ENCODE data around the gene DGLUCY.
"Not testable (repeated sequence)": the region's sequence is repeated elsewhere in the genome, so short reads cannot be mapped to it uniquely, and the experiment has no call there.

Gene DGLUCY

DNA sequence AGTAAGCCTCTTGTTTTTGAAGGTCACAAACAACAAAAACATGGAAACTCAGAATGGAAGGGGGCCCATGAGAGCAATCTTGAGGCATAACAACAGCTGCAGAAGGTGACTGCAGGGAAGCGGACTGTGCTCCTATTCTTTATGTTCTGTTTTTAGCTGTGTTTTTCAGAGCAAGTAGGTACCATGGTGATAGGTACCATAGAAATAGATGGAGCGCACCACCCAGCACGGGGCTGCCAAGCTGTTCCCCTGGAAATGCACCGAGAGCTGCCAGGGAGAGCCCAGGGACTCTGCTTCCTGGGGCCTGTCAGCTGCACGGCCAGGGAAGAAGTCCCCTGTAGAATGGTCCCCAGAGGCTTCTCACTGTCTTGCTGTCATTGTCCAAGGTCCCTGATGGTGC, 32.8 kb downstream of the DGLUCY start:
- H3K4me3 ChIP-seq (ENCODE audit: low read depth, low read length) = no peak overlapping the region
- DNase-seq (ENCODE audit: low read depth) = no peak
- no peak for TF ChIP-seq CTCF (conservative IDR thresholded peaks at IDR 0.05; ENCODE audit: low read depth, low read length)

GRCh38 chr14:91149462-91149861, 35.6 kb downstream of the DGLUCY start:
- TF ChIP-seq CTCF (conservative IDR thresholded peaks at IDR 0.05; ENCODE audit: low read depth, low read length) = no peak
- DNase-seq (ENCODE audit: low read depth) = peak; percentile 99
- H3K4me3 ChIP-seq (ENCODE audit: low read depth, low read length) = no peak overlapping the region

DNA sequence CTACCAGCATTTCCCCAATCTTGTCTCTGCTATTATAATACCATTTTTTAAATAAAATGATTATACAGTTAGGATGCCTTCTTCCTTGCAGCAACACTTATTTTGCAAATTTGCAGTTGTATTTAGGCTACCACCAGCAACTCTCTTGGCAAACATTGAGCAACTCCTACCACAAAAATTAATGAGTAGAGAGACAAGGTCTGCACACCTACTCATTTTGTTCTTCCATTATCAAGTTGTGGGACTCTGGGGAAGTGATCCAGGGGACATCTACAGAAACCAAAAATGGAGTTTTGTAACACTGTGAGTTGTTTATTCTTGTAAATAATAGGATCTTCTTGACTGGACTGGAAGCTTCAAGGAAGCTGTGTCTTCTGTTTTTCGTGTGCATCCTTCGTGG, 38.6 kb downstream of the DGLUCY start:
- no peak for TF ChIP-seq CTCF (conservative IDR thresholded peaks at IDR 0.05; ENCODE audit: low read depth, low read length)
- no peak for DNase-seq (ENCODE audit: low read depth)
- no peak overlapping the region for H3K4me3 ChIP-seq (ENCODE audit: low read depth, low read length)

DNA sequence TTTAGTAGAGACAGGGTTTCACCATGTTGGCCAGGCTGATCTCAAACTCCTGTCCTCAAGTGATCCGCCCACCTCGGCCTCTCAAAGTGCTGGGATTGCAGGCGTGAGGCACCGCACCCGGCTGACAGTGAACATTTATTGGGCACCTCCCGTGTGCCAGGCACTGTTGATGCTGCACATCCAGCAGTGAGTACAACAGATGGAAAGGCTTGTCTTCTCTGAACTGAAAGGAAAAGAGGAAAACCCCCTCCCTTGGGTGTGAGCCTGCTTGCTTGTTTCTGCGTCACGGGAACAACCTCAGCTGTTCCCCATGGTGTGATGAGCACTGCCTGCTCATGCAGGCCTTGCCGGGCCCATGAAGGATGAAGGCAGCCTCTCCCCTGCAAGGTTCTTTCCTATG, 39.5 kb downstream of the DGLUCY start:
- no peak for TF ChIP-seq CTCF (conservative IDR thresholded peaks at IDR 0.05; ENCODE audit: low read depth, low read length)

GRCh38 chr14:91154851-91155625, 41.2 kb downstream of the DGLUCY start:
- no peak for TF ChIP-seq CTCF (conservative IDR thresholded peaks at IDR 0.05; ENCODE audit: low read depth, low read length)
- DNase-seq (ENCODE audit: low read depth) = peak; percentile 26

More for the DNA sequence above, 39.5 kb downstream of the DGLUCY start:
- H3K4me3 ChIP-seq (ENCODE audit: low read depth, low read length) = no peak overlapping the region
- no peak for DNase-seq (ENCODE audit: low read depth)

GRCh38 chr14:91155626-91156089, 41.8 kb downstream of the DGLUCY start:
- no peak overlapping the region for H3K4me3 ChIP-seq (ENCODE audit: low read depth, low read length)
- no peak for TF ChIP-seq CTCF (conservative IDR thresholded peaks at IDR 0.05; ENCODE audit: low read depth, low read length)
- DNase-seq (ENCODE audit: low read depth) = no peak

More at GRCh38 chr14:91154851-91155625, 41.2 kb downstream of the DGLUCY start:
- H3K4me3 ChIP-seq (ENCODE audit: low read depth, low read length) = no peak overlapping the region

- DNase-seq (ENCODE audit: low read depth); H3K4me3 ChIP-seq (ENCODE audit: low read depth, low read length): not testable (repeated sequence)
These were observed 42.3 kb downstream of the DGLUCY start for GRCh38 chr14:91156142-91156666.

GRCh38 chr14:91156877-91157276, 43.0 kb downstream of the DGLUCY start:
- DNase-seq (ENCODE audit: low read depth); H3K4me3 ChIP-seq (ENCODE audit: low read depth, low read length): not testable (repeated sequence)
